Measurements from ENCODE around the gene RELN. TPM values are rescaled to one million over a fixed set of nuclear protein-coding genes. Genes with fewer than 3 reads are reported as not detected.

RELN gene
- total and polyA plus RNA-seq, 9 of the 15 experiments (the other 6 are each of a cell fraction or from before 2014, with no cell fraction given), result 12.9 to 43.2 (median 18.1) TPM

GRCh38 chr7:103919272-103919868, 70.1 kb downstream of the RELN start (continued):
- TF ChIP-seq ZMIZ1 (IDR thresholded peaks at IDR 0.05; ENCODE audit: low read depth in 2 of 2, low read length in 2 of 2) (peak in 1 of 2 experiments; percentile 85; a peak in 2 of 4 replicates), KAT7 (CRISPR knock-in tag; IDR thresholded peaks at IDR 0.05; ENCODE audit: borderline replicate concordance) (peak; percentile 69; the same call in 1 of the 2 replicates), ZBTB2 (IDR thresholded peaks at IDR 0.05) (peak; percentile 83), DMBX1 (CRISPR knock-in tag; IDR thresholded peaks at IDR 0.05; ENCODE audit: borderline replicate concordance) (0 out of 2 replicates have a peak, but pooled peaks have one; percentile 11), UBTF (IDR thresholded peaks at IDR 0.05; ENCODE audit: borderline replicate concordance in 1 of 2, low read depth in 2 of 2, low read length in 2 of 2) (peak; percentile 51 to 76; a peak in 2 of 4 replicates), NBN (IDR thresholded peaks at IDR 0.05; ENCODE audit: low read depth) (peak; percentile 95), FOXP4 (CRISPR knock-in tag; IDR thresholded peaks at IDR 0.05; ENCODE audit: borderline replicate concordance) (no peak), EP300 (IDR thresholded peaks at IDR 0.05; ENCODE audit: low read length) (peak; percentile 91), MIER1 (IDR thresholded peaks at IDR 0.05; ENCODE audit: low read depth) (peak; percentile 64; the same call in 1 of the 2 replicates), TBL1XR1 (IDR thresholded peaks at IDR 0.05; ENCODE audit: low read length in 2 of 2) (peak in 1 of 2 experiments; percentile 65; a peak in 1 of 4 replicates), ZBTB49 (CRISPR knock-in tag; IDR thresholded peaks at IDR 0.05; ENCODE audit: borderline replicate concordance) (no peak), ZBTB9 (CRISPR knock-in tag; IDR thresholded peaks at IDR 0.05) (no peak)
